22Rv1 (cell line): ENCODE data around the gene AHDC1.

Experiments
- CTCF ChIP-seq: fragments of 450-650 bp; IDR thresholded peaks from 2 replicates; pipeline ENCODE4 v1.5.1; 2017; ENCODE audit warnings: mild to moderate bottlenecking
- ZFX ChIP-seq: fragments of 450-650 bp; IDR thresholded peaks from 2 replicates; pipeline ENCODE4 v1.6.1; 2017; ENCODE audit warnings: antibody characterized with exemption, borderline replicate concordance

GRCh38 chr1:27555700-27556424, 48.1 kb downstream of the AHDC1 start:
- TF ChIP-seq CTCF, result no peak
- TF ChIP-seq ZFX, result no peak
